OCI-LY7 (cell line): ENCODE measurements around the gene PAQR5.

Experiments
- CTCF ChIP-seq: fragments of 200-600 bp; sonication (generic); conservative IDR thresholded peaks from 2 replicates; pipeline ENCODE4 v1.5.1; 2014; ENCODE audit warnings: mild to moderate bottlenecking, antibody characterized with exemption, low read length, moderate library complexity, mixed read lengths
- EZH2phosphoT487 ChIP-seq: fragments of 200-600 bp; sonication (generic); IDR thresholded peaks from 2 replicates; pipeline ENCODE4 v1.6.1; 2018; ENCODE audit warnings: low read depth, borderline replicate concordance, mild to moderate bottlenecking, mixed run types, antibody characterized with exemption, low read length, moderate library complexity, mixed read lengths

DNA sequence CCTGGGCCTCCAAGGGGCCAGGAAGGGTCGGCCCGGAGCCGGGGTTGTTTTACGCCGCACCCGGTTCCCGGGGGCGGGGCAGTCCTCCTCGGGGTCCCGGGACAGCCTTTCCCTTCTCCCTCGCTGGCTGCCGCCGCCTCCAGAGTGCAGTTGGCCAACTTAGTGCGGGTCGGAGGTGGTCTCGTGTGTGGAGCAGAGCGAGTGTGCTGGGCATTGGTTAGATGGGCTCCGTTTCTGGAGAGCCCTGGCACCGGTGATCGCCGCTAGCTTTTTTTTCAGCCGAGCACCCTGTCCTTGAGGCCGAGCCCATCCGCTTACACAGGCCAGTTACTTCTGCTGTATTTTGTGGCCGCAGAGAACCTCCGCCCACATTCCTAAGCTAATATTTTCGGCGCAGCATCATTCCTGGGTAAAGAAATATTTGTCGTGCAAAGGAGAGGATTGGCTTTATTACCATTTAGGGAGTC lies 116.0 kb downstream of the PAQR5 start:
- TF ChIP-seq CTCF = no peak
- TF ChIP-seq EZH2phosphoT487 = no peak
